ENCODE measurements around the gene GALNT5.

GALNT5 gene

DNA sequence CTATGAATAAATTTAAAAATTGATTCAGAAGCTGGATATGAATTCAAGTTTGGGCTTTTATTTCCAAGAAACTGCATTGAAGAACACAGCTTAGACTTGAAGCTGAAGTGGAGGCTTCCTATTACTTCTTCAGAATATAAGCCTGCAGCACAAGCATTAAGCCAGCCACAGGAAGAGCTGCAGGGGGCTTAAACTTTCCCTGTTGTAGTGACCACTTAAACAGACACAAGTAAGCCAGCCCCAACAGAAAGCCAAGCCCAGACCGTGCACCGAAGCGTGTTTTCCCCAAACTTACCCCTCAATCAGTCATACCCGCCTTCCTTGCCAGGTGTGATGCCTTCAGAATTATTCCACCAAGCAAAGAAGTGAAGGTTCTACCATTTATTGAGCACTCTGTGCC is 39.5 kb downstream of the GALNT5 start:
- DNase-seq, result no peak

GRCh38 chr2:157301307-157301706 is 43.8 kb downstream of the GALNT5 start:
- DNase-seq, result no peak

DNA sequence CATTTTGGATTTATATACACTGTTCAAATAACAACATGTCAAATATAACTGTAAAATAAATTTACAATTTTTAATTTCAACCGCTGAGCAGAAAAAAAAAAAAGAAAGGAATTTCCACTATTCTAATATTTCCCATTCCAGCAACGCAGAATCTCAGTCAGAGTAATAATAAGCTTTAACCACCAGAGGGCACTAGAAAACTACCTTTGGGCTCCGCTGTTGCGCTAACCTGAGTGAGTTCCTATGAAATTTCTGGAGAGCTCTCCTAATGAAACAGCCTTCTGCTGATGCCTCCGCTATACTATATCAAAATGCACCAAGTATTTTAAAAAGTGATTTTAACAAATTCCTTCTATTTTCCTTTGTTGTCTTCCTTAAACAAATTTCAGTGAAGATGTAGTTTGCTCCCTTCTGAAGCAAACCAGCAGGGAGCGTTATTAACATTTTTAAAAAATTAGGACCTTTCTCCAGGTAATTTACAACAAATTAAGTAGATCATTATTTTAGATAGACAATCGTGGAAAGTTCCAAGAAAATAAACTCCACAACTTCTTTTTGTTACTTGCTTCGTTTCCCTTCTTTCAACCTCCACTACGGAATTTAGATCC is 45.1 kb downstream of the GALNT5 start:
- peak; percentile 88 for DNase-seq

- DNase-seq, result no peak
Observed at GRCh38 chr2:157303612-157304011, 46.1 kb downstream of the GALNT5 start.

DNA sequence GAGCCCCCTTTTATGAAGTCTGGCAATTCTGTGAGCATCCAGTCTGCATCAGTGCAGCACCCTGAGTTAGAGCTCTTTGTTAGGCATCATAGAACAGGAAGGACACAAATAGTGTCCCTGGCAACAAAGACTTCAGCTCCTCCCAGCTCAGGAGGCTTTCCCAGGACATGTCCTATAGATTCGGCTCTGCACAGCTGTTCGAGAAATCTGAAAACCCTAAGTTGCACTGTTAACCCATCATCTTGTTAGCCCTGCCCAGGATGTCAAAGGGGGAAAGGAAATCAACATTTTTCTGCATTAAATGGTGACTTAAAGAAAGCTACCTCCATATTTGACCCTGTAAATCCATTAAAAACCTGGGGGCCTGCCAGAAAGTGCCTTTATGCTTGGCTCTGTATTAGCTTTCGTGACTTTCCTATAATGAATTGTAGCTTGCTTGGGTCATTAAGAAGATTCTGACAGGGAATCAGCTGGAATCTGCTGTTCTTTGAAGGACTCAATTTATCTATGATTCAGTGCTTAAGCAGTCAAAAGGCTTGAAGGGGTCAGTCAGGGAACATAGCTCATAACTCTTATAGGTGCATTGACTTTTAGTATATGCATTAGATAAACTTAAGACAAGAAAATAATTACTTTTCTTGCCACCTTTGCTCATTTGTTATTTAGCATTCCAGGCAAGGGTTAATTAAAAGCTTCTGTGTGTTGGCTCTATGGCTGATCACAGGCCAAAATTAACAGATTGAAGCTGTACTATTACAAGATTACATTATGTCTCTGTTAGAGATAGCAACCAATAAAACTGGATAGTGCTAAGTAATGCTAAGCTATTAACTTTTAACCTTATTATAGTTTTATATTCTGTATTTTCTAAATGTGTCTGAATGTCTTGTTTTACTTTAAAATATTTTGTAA is 47.6 kb downstream of the GALNT5 start:
- DNase-seq, result peak; percentile 28

DNA sequence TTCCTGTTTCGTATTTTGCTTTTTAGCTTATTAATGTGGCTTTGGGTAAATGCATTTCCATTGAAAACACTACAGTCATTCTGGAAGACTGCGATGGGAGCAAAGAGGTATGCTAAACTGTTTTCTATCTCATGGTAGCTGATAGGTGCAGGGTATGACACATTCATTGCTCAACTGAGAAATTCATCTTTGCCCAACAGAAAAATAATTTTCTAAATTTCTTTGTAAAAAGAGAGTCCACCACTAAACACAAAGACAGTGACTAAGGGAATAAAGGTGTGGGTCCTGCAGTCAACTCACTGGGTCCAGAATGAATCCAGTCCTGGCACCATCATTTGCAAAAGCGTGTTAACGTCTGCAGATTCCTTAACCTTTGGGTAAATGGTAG is 48.2 kb downstream of the GALNT5 start:
- no peak for DNase-seq

GRCh38 chr2:157307021-157307420 is 49.5 kb downstream of the GALNT5 start:
- DNase-seq, result no peak

- no peak for DNase-seq
Observed at GRCh38 chr2:157309878-157310277, 52.4 kb downstream of the GALNT5 start.

DNA sequence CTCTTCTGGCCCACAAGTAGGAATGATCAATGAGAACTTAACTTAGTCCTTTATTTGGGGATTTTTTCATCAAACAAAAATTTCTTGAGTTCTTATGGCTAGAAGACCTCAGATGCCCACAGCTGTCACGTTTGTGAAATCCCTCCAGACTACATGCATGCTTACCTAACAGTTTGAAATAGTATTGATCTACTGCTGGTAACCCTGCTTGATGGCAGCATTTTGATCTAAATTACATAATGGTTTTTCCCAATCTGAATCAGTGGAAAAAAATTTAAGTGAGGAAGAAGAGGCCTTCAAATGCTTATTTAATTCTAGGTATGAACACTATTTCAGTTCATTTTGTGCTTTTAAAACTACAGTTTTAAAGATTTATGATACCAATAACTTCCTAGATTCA is 54.2 kb downstream of the GALNT5 start:
- DNase-seq, result no peak

DNA sequence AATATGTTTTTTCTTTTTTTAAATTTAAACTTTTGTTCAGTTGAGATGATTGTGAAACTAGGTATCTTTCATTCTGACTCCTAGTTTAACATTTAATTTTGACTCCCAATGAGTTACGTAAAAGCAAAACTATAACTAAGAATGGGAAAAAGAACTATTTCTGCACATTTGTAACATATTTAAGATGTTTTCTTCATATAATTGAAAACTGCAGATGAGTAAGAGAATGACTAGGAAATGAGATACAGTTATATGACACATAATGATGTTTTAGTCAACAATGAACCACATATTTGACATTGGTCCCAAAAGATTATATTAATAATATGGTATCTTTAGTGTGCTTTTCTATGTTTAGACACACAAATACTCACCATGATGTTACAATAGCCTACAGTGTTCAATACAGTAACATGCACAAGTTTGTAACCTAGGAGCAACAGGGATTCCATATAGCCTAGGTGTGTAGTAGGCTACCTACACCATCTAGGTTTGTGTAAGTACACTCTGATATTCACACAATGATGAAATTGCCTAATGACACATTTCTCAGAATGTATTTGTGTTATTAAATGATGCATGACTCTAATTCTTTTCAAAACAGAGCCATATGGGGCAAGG is 55.5 kb downstream of the GALNT5 start:
- DNase-seq, result no peak

DNA sequence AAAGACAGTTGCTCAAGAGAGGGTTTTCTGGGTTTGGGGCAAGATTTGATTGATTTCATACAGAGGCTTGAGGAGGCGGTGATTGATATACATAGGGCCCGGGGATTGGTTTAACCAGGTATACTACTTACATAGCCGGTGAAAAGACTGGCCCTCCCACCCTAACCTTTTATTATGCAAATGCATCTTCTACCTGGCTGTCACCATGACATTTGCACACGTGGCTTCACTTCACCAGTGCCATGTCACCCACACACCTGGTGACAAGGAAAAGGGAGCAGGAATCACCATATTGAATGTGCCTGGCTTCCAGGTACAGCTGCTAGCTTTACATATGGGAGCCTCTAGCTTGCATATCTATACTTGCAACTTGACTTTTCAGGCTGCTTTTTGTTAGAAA is 58.4 kb downstream of the GALNT5 start:
- DNase-seq, result no peak

GRCh38 chr2:157318884-157319283 is 61.4 kb downstream of the GALNT5 start:
- DNase-seq, result no peak

GRCh38 chr2:157319795-157320194 is 62.3 kb downstream of the GALNT5 start:
- DNase-seq, result no peak

GRCh38 chr2:157320409-157320808 is 62.9 kb downstream of the GALNT5 start:
- no peak for DNase-seq

DNA sequence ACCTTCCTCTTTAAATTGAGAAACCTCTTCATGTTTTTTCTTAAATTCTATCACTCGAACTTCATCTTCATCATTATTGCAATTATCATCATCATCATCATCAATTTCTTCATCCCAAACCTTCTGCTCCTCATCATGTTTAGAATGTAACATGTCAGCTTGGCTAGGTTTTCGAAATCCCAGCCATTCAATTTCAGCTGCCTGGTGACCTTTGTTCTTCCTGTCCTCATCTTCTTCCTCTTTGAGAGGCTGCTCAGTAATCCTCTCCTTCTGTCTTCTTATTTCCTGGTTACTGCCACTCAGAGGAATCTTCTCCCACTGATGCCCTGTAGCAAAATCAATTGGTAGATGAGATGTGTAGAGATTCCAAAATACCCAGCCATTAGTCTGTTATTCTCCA is 64.0 kb downstream of the GALNT5 start:
- no peak for DNase-seq

- no peak for DNase-seq
Observed at GRCh38 chr2:157322432-157322831, 64.9 kb downstream of the GALNT5 start.

- no peak for DNase-seq
Observed at GRCh38 chr2:157324331-157324843, 66.9 kb downstream of the GALNT5 start.

DNA sequence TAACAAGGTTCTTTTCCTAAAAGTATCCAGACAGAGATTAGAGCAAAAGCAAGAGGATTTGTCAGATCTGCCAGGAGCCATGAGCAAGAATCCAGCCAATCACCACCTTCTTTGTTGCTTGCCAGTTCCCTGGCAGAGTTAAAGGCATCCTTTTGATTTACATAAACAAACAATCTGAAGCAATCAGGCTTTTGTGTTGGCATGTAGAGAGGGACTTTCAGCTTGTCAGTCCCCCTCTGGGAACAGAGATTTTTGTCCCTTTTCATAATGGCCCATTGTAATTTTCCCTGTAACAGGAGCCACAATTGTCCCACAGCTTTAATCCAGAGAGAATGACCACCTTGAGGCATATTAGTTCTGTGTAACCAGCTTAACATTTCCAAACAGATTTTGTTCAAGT is 68.3 kb downstream of the GALNT5 start, which contains the start of gene ERMN:
ERMN (minus strand) TSS at position 39 of the 400 bp plus-strand sequence. CDS start 182 bp downstream, outside the sequence.
- DNase-seq, result no peak

- DNase-seq, result no peak
Observed at GRCh38 chr2:157326698-157327097, 69.2 kb downstream of the GALNT5 start.

DNA sequence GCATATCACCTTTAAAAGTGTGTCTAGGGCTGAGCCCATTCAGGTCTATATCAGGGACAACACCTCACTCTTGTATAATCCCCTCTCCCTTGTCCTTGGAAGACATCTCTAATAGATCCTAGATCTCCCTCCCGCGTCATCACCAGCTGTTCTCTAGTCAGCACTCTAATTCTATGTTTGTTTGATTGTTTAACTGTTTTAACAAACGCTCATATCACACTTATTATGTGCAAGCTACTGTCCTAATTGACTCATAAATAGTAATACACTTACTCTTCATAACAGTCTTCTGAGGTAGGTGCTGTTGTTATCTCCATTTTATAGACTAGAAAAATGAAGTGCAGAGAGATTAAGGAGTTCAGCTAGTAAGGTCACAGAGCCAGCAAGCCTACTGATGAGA is 69.7 kb downstream of the GALNT5 start:
- DNase-seq, result no peak

- DNase-seq, result peak; percentile 86
Observed at GRCh38 chr2:157327621-157328500, 70.4 kb downstream of the GALNT5 start.

DNA sequence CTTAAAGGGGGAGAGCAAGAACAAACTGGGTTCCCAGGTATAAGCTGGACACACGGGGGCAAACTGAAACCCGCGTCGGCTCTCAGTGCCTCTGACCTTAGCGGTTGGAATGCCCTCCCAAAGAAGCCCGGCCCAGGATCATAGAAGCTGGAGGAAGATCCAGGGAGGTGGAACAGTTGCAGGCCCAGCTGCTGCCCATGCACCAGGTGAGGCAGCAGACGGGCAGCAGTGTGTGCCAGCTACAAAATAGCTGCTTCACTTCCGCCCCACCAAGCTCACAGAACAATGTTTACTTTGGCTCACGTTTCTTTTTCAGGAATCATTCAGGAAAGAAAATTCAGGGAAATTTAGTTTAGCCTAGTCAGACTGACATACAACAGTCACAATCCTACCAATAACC is 72.0 kb downstream of the GALNT5 start:
- DNase-seq, result no peak
